ACHN (cell line): ENCODE measurements around the gene RAD51B.
"Not testable (repeated sequence)": the region's sequence is repeated elsewhere in the genome, so short reads cannot be mapped to it uniquely, and the experiment has no call there.

ENCODE experiments used
- DNase-seq: peaks from one replicate; pipeline ENCODE4 v3.0.0-alpha.2; 2015
- in situ Hi-C: cut with HindIII; loops from 2 replicates; pipeline ENCODE4 v1.10.0; 2017; ENCODE audit warnings: low sequenced_read_pairs, low pct_ligation_motif_present, low pct_unique_long_range_greater_than_20kb

Gene RAD51B

GRCh38 chr14:68412505-68413465 is 593.2 kb downstream of the RAD51B start:
- DNase-seq, result no peak
- in situ Hi-C loops, result no loop called here

DNA sequence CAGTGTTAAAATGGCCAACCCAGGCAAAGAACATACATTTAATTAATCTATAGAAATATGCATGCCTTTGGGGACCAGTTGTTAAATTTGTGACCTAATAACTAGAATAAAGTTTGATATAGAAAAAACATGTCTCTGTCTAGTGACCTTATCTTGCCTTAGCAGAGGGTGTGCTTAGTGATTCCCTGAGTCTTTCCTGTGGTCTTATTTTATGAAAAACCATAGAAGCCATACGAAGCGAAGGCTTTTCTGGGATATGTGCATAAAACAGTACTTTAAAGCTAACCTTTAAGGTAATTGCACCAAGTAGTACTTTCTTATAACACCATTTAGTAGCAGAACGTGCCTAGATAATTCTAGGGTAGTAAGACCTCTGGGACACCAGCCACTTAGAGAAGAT is 593.9 kb downstream of the RAD51B start:
- DNase-seq, result no peak
- in situ Hi-C loops, result no loop called here

- DNase-seq, result no peak
- in situ Hi-C loops, result no loop called here
These were observed 594.5 kb downstream of the RAD51B start for GRCh38 chr14:68414121-68414520.

DNA sequence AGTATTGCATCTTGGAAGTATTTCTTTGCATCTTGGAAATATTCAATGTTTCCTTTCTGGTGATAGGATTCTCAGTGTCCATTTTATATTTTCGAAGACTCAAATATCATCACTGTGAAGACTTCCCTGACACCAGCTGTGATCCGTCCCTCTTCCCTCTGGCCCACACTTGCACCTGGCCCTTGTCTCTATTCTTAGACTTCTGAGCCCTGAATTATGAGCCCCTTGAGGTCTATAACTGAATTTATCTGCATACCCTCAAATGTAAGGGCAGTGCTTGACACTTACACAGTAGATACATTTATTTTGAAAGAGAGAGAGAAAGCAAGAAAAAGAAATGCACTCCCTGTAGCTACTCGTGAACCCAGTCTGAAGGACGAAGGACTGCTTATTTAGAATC is 596.6 kb downstream of the RAD51B start:
- in situ Hi-C loops, result no loop called here
- no peak for DNase-seq

DNA sequence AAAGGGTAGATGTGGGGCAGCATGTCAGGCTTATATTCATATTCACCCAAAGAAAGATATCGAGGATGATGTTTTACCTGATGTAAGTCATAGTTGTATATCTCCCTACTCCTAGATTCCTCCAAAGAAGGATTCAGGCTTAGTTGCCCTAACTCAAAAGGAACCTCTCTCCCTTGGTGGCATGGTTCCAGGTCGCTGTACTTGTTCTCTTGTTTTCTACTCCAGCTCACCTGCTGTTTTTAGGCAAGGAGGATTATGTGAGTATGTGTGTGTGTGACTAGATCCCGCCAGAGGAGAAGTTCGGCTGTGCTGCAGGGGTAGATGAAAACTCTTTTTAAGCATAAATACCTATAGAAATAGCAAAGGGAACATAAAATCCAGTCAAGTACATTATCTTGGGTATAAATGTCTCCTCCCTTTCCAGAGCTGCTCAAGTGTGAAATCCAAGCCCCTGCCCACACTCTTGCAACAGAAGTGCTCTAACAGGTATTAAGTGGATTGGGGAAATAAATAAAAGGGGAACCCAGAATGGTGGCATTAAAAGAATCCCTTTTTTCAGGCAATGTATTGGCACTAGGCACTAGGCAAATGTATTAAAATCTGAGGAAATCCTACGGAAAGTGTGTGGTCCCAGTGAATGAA is 597.6 kb downstream of the RAD51B start:
- DNase-seq, result no peak
- in situ Hi-C loops, result no loop called here

DNA sequence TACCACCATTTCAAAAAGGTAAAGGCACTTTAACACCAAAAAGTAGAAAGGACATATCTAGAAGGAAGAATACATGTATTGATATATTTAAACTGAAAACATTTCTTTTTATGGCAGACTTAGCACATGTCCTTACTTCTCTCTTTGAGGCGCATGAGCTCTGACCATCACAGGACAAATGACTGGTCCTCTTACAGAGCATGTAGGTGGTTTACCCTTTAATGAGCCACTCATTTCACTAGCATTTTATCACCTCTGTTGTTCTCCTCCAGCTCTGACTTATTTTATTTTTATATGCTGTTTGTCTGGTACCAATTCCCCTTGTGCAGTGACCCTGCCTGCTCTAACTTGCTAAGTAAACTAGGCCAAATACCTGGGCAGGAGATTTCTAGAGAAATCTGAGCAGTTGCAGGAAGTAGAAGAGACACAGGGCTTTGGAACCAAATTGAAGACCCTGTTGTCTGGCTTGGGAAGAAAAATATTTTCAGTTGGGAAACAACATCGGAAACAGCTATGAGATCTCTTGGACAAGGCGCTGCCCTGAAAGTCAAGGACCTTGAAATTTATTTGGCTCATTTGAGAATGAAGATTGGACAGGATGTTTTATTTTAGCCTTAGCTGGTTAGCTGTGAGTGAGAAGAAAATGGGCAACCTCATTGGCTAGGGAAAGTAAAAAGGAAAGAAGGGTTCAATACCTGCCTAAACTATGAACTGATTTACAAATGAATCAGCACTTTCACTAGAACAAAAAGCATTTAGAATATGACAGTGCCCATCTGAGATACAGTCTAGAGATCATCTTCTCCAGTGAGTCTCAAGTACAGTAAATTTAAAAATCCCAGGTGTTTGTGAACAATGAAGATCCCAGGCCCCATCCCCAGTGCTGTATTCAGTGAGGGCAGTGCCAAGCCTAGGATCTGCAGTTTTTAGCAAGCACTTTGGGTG is 598.9 kb downstream of the RAD51B start:
- in situ Hi-C loops, result no loop called here
- no peak for DNase-seq

- DNase-seq, result no peak
- in situ Hi-C loops, result no loop called here
These were observed 600.8 kb downstream of the RAD51B start for GRCh38 chr14:68420350-68420749.

DNA sequence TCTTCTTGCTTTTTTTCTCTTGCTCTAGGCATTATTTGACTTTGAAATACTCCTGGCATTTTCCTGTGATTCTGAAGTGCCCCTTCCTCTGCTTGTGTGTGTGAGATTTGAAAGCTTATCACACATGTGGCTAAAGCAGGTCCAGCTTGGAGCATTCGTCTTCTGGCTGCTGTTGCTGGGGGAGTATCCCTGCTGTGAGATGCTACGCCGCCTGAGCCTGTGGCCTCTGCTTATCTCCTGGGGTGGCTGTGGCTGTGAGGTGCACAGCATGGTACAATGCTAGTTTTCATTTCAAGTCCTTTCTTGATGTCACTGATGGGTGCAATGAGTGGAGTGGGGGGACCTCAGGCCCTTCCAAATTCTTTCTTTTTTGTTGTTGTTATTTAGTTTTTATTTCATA is 601.5 kb downstream of the RAD51B start:
- in situ Hi-C loops, result no loop called here
- DNase-seq, result no peak

DNA sequence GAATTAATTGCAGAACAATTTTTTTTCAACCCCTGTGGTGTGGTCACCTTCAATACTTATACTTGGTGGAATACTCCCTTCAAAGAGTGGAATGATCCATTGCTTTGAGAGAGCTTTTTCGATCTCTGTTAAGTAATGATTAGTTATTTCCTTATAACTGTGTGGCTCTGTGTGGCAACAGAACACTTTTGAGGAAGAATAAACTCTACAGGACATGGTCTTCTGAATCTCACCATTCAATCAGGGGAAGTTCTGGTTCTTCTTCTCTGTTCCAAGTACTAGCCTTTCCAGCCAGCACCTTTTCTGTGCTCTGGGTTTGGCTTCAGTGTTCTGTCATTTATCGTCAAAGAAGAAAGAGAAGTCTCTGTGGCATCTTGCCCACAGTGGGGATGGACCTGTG is 604.1 kb downstream of the RAD51B start:
- in situ Hi-C loops, result no loop called here
- DNase-seq, result no peak

GRCh38 chr14:68424443-68425172 is 605.0 kb downstream of the RAD51B start:
- in situ Hi-C loops, result no loop called here
- no peak for DNase-seq

GRCh38 chr14:68426661-68427549 is 607.3 kb downstream of the RAD51B start:
- DNase-seq, result no peak
- in situ Hi-C loops, result no loop called here

- no peak for DNase-seq
- in situ Hi-C loops, result no loop called here
These were observed 607.9 kb downstream of the RAD51B start for GRCh38 chr14:68427550-68427890.

DNA sequence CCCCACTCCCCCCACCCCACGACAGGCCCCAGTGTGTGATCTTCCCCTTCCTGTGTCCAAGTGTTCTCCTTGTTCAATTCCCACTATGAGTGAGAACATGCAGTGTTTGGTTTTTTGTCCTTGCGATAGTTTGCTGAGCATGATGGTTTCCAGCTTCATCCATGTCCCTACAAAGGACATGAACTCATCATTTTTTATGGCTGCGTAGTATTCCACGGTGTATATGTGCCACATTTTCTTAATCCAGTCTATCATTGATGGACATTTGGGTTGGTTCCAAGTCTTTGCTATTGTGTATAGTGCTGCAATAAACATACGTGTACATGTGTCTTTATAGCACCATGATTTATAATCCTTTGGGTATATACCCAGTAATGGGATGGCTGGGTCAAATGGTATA is 609.3 kb downstream of the RAD51B start:
- in situ Hi-C loops, DNase-seq: not testable (repeated sequence)

GRCh38 chr14:68434173-68434572 is 614.6 kb downstream of the RAD51B start:
- in situ Hi-C loops, DNase-seq: not testable (repeated sequence)

DNA sequence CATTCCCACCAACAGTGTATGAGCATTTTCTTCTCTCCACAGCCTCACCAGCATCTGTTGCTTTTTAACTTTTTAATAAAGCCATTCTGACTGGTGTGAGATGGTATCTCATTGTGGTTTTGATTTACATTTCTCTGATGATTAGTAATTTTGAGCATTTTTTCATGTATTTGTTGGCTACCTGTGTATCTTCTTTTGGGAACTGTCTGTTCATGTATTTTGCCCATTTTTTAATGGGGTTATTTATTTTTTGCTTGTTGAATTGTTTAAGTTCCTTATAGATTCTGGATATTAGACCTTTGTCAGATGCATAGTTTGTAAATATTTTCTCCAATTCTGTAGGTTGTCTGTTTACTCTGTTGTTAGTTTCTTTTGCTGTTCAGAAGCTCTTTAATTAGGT is 616.1 kb downstream of the RAD51B start:
- DNase-seq, in situ Hi-C loops: not testable (repeated sequence)

DNA sequence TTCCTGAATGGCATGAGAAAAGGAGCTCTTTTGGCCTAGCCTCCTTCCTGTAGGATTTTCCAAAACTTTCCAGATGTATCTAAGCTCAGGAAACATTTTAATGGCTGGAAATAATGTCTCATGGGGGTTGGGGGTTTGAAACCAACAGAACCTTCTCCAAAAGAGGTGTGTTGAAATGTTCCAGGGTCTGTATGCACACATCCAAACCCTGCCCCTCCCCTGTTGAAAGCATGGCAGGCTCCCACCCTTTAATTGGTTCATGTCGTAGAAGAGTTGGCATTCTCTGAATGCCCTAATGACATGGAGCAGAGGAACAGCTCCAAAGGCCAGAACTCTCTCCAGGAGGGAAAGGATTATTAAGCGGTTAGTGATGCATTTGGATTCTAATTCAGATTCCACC is 620.1 kb downstream of the RAD51B start:
- no peak for DNase-seq
- in situ Hi-C loops, result no loop called here

DNA sequence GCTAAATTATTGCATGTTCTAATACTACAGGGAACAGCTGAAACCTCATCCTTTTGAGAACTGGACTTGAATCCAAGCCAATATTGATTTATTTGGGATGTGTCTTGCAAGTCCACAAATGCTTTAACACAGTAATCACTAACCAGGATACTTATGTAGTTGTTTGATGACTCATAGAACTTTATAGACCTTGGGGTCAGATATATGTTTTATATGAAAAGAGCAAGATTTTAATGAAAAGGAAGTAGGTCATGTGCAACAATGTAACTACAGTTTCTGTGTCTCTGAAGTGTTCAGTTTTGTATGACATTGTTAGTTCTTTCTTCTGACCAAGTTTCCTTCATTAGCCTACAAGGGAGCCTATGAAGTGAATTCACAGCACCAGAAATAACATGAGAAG is 621.2 kb downstream of the RAD51B start:
- no peak for DNase-seq
- in situ Hi-C loops, result no loop called here
